GM19455 (cell line): Measurements from ENCODE around the gene SLC9A5.

ENCODE experiments used
- ATAC-seq: cut with Tn5 transposase; IDR thresholded peaks from one replicate; pipeline ENCODE4 v1.9.1; 2021; ENCODE audit not compliant: unreplicated experiment

SLC9A5 gene

DNA sequence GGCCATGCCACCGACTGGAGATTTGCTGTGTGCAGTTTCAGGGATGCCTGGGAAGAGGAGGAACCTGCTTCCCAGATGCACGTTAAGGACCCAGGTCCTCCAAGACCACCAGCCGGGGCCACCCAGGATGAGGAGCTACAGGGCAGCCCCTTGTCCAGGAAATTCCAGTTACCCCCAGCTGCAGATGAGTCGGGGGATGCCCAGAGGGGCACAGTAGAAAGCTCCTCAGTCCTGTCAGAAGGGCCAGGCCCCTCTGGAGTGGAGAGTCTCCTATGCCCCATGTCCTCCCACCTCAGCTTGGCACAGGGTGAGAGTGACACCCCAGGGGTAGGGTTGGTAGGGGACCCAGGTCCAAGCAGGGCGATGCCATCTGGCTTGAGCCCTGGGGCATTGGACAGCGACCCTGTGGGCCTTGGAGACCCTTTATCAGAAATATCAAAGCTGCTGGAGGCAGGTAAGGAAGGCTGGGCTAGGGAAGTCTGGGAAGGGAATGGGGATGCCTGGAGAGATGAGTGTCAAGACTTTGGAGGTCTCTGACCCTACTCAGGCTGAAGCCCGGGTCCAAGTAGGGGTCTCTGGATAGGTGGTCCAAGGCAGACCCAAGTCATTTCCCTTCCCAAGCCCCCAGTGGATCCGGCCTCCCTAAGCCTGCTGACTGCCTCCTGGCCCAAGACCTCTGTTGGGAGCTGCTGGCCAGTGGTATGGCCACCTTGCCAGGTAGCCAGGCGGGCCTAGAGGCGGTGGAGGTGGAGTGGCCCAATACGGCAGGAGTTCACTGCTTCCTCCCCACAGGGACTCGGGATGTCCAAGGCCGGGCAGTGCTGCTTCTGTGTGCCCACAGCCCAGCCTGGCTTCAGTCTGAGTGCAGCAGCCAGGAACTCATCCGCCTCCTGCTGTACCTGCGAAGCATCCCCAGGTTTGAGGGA, 31.6 kb downstream of the SLC9A5 start:
- no peak for ATAC-seq

DNA sequence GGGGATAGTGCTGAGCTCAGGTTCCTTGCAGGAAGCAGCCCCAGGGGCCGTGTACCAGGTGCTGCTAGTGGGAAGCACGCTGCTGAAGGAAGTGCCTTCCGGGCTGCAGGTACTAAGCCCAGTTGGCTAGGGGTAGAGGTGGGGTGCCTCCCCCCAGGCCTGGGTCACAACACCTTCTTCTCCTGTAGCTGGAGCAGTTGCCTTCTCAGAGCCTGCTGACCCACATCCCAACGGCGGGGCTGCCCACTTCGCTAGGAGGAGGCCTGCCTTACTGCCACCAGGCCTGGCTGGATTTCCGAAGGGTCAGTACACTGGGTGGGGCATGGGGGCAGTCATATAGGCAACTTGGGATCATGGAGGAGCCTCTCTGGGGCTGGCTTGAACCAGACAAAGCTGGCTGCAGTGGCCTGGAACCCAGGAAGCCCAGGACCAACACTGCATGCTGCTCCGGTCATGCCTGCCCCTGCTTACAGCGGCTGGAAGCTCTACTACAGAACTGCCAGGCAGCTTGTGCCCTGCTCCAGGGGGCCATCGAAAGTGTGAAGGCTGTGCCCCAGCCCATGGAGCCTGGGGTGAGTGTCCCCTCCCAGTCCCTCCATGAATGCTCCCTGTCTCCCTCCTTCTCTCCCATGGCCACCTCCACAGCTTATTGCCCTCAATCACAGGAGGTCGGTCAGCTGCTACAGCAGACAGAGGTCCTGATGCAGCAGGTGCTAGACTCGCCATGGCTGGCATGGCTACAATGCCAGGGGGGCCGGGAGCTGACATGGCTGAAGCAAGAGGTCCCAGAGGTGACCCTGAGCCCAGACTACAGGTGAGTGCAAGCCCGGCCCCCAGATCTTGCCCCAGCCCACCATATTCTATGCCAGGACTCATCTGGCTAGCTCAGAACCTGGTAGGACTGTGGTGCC, 33.0 kb downstream of the SLC9A5 start:
- no peak for ATAC-seq

- no peak for ATAC-seq
Measured at GRCh38 chr16:67282447-67282805, 33.6 kb downstream of the SLC9A5 start.

DNA sequence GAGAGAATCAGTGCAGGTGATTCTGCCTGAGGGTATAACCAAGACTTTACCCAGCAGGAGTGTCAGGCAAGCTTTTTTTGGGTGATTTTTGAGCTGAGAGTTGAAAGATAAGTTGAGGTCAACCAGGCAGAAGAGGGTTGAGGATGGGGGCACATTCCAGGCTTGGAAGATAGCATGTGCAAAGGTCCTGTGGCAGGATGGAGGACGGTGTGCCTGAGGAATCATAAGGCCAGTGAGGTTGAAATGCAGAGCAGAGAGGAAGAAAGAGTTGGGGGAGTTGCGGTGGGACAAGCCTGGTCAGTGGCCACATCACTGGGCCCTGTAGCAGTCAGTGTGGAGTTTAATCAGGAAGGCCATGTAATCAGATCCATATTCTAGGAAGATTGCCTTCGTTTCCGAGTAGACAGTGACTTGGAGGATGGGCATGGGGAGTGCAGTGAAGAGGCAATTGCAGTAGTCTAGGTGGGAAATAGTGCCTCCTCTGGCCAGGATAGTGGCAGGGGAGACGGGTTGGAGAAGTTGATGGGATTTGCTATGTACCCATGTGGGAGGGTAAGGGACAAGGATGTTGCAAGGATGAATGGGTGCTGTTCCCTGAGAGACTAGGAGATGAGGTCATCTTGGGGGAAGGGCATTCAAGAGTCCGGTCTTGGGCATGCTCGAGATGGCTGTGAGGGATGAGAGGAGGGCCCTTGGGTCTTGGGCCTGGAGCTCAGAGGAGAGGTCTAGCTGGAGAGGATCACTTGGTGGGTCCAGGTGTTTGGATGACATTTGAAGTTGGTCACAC, 34.5 kb downstream of the SLC9A5 start:
- ATAC-seq = no peak

DNA sequence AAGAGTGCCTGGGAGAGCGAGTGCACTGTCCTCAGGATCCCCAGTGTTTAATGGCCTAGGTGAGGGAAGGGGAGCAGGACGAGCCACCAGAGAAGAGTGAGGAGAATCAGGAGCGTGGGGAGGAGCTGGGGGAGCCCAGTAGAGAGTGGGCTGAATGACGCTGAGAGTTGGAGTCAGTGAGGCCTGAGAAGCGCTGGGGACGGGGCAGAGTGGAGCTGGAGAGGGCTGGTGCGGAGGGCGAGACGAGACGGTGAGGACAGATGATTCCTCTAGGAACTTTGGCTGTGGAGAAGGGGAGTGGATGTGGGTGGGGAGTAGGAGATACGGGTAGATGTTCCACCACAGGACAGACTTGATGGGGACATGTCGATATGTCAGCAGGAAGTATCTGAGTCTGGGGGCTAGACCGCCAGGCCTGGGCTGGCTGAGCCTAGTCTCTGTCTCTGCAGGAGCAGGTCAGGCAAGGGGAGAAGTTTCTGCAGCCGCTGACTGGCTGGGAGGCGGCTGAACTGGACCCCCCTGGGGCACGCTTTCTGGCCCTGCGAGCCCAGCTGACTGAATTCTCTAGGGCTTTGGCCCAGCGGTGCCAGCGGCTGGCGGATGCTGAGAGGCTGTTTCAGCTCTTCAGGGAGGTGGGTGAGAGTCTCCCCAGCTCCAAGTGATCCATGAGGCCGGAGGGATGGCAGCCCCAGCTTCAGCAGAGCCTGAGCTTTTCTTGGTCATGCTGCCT, 35.2 kb downstream of the SLC9A5 start:
- ATAC-seq = no peak

GRCh38 chr16:67284699-67285646, 36.2 kb downstream of the SLC9A5 start:
- no peak for ATAC-seq

DNA sequence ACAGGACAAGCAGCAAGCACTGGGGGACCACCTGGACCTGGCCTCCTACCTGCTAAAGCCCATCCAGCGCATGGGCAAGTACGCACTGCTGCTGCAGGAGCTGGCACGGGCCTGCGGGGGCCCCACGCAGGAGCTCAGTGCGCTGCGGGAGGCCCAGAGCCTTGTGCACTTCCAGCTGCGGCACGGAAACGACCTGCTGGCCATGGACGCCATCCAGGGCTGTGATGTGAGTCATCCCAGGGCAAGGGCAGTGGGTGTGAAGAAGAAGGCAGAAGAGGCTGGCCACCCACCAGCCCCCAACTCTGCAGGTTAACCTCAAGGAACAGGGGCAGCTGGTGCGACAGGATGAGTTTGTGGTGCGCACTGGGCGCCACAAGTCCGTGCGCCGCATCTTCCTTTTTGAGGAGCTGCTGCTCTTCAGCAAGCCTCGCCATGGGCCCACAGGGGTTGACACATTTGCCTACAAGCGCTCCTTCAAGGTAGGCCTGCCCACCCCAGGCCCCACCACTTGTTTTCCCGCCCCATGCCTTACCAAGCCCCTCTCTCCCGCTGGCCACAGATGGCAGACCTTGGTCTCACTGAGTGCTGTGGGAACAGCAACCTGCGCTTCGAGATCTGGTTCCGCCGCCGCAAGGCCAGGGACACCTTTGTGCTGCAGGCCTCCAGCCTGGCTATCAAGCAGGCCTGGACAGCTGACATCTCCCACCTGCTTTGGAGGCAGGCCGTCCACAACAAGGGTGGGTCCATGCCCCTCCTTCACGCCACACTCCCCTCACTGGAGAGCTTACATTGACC, 37.9 kb downstream of the SLC9A5 start:
- ATAC-seq = no peak

GRCh38 chr16:67287960-67288359, 39.2 kb downstream of the SLC9A5 start:
- no peak for ATAC-seq

DNA sequence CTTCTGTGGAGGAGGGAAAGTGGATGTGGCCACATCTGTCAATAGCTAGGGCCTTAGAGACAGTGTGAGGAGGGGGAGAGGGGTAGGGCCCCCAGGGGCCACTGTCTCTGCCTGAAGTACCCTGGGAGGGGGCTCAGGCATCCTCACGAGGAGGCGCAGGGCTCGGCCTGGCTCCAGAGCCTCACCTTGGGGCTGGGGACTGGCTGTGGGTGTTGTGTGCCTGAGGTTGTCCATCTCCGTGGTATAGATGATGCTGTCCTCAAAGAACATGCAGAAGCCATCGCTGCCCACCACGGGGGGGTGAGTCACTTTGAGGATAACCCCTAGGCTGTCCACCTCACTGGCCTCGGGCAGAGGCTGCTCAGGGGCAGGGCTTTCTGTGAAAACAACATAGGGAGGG, 42.7 kb downstream of the SLC9A5 start:
- no peak for ATAC-seq

- ATAC-seq = no peak
Measured at GRCh38 chr16:67294171-67294757, 45.5 kb downstream of the SLC9A5 start.

GRCh38 chr16:67294938-67295361, 46.2 kb downstream of the SLC9A5 start:
- no peak for ATAC-seq

GRCh38 chr16:67296420-67296819, 47.6 kb downstream of the SLC9A5 start:
- no peak for ATAC-seq

DNA sequence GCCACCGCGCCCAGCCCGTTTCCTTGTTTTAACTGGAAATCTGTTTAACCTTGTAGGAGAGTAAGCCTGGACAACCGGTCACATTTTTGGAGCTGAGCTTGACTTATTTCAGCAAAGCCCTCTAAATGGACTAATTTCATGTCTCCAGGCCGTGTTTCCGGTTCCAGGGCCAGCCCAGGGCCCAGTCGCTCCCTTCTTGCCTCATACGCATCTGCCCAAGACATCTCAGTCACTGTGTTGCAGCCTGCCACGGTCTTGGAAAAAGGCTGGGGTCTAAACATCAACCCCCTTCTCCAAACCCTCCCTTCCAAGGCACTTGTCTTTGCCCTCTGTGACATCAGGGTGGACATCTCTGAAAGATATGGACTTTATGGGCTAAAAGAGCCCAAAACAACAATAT, 49.5 kb downstream of the SLC9A5 start:
- ATAC-seq = no peak

DNA sequence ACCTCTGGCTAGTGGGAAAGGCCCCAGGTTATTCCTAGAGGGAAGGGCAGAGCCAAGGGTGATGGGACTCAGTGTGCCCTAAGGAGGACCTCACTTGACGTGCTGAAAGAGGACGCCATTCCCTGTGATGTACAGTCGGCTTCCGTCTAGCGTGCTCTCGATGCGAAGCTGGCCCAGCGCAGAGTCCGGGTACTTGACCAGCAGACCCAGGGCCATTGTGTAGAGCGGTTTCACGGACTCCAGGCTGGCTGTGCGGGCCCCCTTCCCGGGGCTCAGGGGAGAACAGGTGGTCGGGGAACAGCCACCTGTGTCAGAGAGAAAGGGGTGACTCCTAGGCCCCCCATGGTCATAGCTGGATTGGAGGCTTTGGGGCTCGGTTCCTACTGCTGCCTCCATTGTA, 50.5 kb downstream of the SLC9A5 start:
- no peak for ATAC-seq

DNA sequence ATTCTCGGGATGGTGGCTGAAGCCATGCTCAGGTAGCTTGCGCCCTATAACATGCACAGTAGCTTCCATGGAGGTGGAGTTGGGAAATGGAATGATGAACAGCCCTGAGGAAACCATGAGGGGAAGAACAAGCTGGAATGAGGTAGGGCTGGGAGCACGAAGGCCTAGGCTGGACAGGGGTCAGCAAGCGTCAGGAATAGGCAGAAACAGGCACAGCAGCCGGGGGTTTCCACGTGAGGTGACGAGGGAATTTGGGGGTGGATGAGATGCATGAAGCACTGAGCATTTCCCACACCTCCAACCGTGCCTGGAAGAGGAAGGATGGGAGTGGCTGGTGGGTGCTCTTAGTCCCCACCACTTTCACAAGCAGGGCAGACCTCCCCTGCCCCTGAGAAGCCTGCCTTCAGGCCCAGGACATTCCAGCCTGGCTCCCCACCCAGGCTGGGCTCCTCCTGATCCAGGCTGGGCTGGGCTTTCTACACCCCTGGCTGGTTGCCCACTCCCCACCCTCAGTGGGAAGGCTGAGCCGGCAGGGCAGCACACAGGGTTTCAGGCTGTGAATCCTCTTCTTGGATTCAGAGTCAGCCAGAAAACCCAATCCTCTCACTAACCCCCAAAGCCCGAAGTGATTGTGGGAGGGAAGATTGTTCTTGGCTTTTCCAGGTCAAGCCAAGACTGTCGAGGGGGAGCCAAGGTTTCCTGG, 52.5 kb downstream of the SLC9A5 start:
- no peak for ATAC-seq

DNA sequence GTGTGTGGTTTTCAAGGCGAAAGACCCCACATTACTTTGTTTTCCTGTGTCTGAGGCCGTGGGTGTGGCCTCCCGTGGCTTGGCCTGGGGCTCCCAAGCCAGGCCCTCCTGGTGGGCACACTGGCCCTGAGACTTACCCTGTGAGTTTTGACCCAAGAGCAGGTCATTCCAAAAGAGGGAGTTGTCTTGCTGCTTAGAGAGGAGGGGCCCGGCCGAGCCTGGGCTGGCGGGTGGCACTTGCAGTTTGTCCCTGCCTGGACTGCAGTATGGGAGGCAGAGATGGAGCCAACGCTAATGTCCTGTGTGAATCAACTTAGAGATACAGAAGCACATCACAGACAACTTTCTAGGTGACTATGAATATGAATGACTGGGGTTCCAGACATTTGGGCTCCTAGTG, 53.3 kb downstream of the SLC9A5 start:
- ATAC-seq = no peak

- ATAC-seq = no peak
Measured at GRCh38 chr16:67302970-67303369, 54.2 kb downstream of the SLC9A5 start.

- ATAC-seq = no peak
Measured at GRCh38 chr16:67304020-67304419, 55.2 kb downstream of the SLC9A5 start.
